ENCODE data around the gene TMEM154.

- no peak for TF ChIP-seq CTCF (conservative IDR thresholded peaks at IDR 0.05)
- TF ChIP-seq EZH2 (IDR thresholded peaks at IDR 0.05; ENCODE audit: low read depth) = no peak
Measured at GRCh38 chr4:152673489-152673888, 6.3 kb downstream of the TMEM154 start.
